GM19397 (cell line): ENCODE results near the gene CRBN.

Experiments used
- ATAC-seq: cut with Tn5 transposase; IDR thresholded peaks from one replicate; pipeline ENCODE4 v1.9.1; 2021; ENCODE audit warnings: mild to moderate bottlenecking, moderate library complexity; ENCODE audit not compliant: unreplicated experiment

Gene CRBN

DNA sequence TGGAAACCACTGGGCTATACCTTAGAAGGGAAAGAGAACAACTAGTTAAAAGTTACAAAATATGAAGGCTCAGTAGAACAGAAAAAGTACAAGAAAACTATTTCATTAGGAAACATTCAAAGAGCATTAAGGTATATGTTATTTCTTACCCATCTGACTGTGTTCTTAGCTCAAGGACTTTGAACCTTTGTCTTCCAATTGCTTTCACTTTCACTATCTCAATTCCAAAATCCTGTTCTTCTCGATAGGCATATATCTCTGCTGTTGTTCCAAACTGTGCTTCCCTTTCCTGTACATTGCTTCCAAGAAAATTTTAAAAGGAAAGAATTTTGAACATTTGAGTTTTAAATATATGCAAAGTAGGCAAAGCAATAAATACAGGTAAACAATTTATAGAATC is 6.9 kb downstream of the CRBN start:
- no peak for ATAC-seq

DNA sequence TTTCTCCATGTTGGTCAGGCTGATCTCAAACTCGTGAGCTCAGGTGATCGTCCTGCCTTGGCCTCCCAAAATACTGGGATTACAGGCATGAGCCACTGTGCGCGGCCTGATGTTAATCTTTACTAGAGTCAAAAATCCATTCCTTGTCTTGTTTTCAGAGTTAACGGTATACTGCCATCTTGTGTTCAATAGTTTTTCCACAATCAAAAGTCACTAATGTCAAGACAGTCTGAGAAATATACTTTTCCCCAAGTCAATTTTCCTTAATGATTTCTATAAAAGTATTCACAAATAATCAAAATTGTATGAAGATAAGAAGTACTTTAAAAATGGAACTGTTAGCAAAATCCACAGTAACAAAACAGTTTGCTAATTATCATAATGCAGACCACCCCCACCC is 8.5 kb downstream of the CRBN start:
- ATAC-seq: no peak

DNA sequence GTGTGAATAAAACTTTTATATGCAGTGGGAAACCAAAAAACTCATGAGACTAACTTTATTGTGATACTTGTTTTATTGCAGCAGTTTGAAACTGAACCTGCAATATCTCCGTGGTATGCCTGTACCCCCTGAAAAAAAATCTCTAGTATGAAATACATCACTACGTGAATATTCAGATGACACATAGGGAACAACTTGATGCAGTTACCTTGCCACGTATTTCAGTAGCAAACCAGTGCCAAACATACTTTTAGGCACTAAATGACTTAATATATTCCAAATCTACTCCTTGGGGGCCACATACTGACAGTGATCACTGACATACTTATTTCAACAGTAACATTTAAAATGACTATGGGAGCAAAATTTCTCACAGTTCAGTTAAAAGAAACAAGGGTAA is 13.8 kb downstream of the CRBN start:
- no peak for ATAC-seq

DNA sequence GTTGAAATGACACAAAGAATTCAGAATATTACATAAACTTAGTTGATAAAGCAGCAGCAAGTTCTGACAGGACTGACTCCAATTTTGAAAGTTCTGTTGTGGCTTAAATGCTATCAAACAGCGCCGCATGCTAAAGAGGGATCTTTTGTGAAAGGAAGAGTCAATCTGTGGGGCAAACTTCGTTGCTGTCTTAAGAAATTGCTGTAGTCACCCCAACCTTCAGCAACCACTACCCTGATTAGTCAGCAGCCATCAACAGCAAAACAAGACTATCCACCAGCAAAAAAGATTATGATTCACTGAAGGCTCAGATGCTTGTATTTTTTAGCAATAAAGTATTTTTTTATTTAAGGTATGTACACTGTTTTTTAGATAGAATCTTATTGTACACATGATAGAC is 14.2 kb downstream of the CRBN start:
- ATAC-seq: no peak

DNA sequence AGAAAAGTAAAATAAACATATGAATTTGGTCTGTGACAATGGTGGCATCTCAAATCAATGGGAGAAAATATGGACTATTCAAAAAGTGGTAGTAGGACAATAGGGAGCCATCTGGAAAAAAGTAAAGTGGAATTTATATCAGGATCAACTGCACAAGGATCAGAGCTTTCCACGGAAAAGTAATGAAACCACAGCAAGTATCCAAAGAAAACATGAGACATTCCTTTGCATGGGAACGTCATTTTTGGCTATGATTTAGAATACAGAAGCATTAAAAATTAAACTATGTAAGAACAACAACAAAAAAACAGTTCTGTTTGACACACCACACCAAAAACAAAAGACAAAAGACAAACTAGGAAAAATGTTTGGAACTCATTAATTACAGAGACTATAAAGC is 18.7 kb downstream of the CRBN start:
- ATAC-seq: no peak

DNA sequence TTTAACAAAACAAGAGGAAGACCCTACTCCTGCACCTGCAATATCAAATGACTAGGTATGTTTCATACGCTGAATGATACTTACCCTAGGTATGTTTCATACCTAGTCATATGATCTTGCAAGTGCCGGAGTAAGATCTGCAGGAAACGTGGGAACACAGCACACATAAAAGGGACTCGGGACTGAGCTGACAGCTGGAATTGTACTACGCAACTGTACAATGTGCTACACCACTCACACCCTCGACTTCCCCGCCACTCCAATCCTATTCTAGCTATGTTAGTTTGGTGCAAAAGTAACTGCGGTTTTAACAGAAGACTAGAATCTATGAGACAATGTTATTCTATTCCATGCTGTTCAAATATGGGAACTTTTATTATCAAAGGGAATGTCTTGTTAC is 22.0 kb downstream of the CRBN start:
- no peak for ATAC-seq

DNA sequence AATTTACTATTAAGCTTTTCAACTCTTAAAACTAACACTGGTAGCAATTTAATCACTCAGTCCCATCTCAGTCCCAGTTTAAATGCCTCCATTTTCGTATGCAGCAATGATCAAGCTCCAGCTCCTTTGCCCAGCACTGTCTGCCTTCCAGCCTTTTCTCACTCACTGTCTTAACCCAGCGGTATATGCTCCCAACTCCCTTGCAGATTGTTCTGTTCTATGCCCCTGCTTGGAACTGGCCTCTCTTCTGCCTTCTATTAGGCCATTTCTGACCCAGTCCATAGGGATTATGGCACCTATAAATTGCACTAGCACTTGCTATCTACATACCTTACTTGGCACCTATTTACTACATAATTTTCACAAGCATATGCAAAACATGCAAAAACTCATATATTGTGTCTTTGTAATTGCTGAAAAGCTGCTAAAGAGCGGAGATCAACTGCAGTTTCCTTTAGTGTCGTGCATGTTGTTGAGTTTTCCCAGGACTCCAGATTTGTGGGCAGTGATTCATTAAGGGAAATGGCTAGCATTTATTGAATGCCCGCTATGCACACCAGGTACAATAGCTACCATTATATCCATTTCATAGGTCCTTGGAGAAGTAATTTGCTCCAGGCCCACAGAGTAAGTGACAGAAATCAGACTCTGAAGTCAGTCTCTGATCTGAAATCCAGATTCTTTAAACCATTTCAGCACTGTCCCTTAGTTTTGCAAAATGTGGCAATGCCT is 24.4 kb downstream of the CRBN start:
- ATAC-seq: no peak

DNA sequence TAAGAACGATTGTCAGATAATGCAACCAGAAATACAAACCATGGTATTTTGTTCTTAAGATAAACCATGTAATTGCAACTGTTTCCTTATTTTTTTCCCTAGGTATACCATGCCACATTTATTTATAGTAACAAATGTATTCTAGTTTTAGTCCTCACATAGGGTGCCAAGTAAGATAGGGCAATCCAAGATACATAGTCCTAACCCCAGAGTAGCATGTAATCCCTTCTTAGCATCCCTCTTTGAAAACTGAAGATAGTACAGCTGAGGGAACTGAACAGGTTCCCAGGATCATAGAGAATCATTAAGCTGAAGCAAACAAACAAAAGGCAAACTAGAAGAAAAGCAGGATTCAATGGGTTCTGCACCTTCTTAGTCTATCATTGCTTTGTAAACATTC is 28.0 kb downstream of the CRBN start:
- ATAC-seq: no peak

DNA sequence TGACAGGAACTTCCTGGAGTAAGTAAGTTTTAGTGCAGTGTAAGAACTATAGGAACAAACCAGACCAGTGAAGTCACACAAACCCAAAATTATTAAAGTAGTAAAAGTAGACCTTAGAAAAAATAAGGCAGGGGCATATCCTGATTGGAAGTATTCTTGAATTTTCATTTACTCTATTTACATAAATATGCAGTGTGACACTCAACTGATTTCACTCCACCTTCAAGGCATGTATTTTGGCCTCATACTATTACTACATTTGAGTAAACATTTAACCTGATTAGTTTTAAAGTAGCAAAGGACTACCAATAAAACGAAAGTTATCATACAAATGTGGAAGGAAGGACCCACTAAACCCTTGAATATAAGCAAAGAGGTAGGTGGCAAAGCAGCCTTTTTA is 29.9 kb downstream of the CRBN start:
- ATAC-seq: no peak

DNA sequence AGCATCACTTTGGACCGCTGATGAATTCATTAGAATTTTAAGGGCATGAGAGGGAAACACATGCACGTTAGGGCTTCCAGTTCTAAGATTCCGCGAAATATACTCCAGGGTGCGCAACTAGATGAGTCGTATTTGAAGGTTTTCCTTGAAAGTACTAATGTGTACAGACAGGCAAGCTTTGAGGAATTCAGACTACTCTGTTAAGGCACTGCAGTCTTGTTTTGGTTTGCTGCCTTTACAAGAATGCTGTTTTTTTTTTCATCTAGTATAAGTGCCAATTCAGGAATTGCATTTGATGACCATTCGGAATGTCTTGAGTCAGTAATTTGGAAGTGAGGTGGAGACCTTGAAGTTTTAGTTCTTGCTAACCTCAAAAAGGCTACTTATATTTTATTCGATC is 33.7 kb downstream of the CRBN start:
- ATAC-seq: no peak

DNA sequence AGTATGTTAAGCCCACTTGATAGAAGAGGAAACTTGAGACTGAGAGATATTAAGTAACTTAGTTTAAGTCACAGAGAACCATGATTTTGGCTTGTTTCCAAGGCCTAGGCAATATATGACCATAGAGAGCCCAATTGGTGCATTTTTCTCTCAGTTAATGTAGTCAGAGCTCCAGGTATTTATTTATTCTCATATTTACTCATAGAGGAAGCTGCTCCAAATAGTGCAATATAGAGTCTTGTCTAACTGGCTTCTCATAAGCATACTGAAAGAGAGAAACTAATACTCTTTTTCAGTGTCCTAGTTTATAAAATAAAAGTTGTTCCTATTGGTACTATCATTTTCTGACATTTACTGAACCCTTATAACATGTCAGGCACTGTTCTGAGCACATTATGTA is 37.6 kb downstream of the CRBN start:
- no peak for ATAC-seq

DNA sequence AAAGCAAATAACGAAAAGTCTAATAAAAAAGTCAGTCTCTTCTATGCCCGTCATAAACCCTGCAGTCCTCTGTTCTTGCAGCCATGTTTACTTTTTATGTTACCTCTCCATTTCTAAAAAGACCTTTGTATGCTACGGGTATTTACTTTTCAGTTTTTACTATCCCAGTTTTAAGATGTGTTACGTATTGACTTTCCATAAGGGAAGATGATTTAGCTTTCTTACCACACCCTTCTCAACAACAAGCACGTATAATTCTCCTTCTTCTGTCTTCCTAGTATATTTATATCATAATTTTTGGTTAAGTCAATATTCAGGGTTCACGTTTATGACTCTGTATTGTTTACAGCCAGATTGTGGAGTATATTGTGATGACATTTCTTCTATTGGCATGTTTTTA is 42.0 kb downstream of the CRBN start:
- ATAC-seq: no peak

DNA sequence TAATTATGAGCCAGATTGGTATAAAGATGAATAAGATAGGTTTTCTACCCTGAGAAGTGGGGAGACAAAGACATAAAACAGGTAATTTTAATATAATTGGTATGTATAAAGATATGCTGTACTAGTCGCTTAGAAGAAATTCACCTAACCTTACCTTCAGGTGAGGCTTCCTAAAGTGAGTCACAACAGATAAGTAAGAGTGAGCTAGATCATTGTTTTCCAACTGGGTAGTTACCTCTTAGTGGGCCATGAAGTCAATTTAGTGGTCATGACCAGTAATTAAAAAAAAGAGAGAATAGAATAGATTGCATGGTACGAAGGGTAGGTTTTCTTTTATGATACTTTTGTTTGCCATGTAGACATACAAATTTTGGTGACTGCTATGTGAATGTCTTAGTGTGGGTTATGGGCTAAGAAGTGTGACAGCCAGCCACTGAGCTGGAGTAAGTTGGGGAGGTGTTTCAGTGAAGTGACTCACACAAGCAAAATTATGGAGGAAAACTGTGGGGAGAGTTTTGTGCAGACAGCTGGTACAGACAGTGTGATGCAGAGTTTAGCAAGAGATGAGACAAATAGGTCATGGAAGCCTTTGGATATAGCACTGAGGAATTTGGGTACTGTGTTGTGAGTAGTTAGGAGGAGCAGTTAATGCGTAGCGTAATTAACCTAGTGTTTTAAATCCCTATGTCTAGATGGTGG is 44.6 kb downstream of the CRBN start:
- ATAC-seq: no peak

DNA sequence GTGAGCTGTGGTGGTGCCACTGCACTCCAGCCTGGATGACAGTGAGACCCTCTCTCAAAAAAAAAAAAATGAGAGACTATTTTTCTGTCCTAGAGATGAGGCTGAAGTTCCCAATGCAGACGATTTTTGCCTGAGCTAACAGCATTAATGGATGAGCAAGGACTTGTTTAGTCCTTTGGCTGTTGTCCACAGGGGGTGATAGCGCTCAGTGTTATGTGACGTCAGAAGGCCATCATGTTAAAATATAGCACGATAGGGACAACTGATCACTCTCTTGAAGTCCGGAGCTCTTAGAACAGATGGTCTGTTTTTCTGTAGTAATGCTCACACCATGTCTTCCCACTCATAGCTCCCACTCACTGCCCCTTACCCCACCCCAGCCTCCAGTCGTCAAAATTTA is 46.0 kb downstream of the CRBN start:
- ATAC-seq: no peak

DNA sequence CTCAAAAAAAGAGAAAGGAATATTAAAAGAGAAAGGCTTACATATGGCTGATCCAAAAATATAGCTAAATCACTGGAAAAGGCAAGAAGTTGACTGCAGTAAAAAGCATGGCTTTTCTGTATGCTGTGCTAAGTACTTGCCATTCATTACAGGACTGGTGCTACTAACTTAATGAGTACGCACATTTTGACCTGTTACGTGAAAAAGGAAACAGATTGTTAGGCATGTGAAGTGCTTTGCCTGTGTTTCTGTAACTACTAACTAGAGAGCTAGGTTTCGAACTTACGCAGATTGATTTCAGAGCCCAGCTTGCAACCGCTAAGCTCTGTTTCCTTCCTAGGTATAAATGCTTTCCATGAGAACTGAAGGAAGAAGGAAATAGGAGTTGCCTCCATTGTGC is 49.9 kb downstream of the CRBN start:
- ATAC-seq: no peak

DNA sequence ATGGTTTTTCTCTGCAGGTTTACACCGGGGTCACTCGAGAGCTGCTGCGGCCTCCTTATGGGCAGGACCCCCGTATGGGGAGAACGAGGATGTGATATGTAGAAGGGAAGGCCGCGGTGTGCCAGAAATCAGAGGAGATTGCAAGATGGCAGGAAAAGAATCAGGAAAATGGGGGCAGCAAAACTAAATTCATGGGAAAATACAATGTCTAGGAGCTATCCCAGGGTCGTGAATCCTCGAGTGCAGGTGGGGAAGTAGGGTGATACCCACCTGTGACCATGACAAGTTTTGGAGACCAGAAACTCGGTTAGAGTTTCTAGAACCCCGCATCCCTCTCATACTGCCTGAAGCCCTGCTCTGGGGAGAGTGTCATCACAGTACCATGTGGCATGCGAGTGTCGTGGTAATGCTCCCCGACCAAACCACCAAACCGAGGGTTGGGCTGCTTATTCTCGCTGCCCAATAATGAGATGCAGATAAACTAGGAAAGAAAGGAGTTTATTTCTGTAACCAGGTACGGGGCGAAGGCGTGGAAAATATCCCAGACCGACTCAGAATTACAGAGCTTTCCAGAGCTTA is 52.0 kb downstream of the CRBN start:
- no peak for ATAC-seq

DNA sequence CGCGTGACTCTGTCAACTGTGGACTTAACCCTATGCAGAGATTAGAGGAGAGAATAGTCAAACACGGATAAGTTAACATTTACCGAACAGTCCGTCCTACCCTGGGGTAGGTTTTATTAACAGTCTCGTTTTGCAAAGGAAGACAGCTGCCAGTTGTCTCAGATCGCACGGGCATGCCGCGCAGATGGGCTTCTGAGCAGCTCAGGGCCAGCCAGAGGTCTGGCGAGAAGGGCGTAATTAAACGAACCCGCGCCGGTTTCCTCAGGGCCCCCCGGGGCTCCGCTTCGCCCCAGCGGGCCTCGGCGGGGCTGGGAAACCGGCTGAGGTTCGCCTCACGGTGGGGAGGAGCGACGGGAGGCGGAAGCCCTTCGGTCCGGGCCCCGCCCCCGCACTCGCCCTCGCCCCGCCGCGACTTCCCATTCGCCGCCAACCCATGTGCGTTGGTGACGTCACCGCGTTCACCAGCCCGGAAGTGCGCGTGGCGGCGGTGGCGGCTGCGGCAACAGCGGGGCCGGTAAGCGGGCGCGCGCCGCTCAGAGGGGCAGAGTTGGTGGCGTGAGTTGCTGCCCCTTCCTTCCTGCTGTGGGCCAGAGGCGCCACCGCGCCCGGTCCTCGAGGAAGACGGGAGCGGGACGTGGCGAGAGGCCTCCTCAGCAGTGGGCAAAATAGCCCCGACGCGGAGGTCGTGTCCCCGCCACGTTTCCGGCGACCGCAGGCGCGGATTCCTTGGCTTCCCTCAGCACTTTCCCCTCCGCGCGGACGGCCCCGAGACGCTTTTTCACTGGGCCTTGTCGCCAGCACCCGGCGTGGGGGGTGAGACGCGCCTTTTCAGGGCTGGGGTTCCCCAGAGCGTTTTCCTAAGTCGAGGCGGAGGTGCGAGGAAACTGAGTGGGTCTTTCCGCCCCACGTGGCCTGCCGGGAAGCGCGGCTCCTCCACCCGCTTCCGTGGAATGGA is 52.7 kb downstream of the CRBN start, which contains the start of gene TRNT1:
TRNT1 (plus strand) TSS at position 464 of the 955 bp plus-strand sequence. CDS start 2,101 bp downstream, outside the sequence.
- ATAC-seq: peak; percentile 98

DNA sequence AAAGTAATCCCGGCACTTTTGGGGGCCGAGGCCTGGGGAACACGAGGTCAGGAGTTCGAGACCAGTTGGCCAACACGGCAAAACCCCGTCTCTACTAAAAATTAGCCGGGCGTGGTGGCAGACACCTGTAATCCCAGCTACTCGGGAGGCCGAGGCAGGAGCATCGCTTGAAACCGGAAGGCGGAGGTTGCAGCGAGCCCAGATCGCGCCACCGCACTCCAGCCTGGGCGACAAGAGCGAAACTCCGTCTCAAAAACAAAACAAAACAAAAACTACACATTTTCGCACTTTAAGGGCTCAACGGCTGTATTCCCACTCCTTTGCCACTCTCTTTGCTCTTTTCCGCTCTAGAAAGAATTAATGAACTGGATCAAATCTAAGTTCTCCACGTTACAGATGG is 53.5 kb downstream of the CRBN start:
- no peak for ATAC-seq

DNA sequence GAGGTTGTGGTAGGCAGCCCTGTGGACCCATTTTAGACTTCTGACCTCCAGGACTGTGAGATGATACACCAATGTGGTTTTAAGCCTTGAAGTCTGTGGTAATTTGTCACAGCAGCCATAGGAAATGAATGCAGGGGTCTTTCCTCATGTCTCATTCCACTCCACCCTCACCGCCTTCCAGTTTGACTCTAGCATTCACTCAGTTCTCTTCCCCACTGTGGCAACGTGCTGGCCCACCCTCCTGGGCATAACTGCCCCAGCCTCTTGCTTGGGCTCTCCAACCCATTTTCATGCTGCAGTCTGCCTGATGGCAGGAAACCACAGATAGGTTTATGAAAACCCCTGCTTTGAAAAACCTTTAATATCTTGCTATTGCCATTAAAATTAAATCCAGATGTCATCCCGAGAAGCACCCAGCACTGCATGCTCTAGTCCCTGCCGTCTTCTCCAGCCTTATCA is 60.1 kb downstream of the CRBN start:
- no peak for ATAC-seq

DNA sequence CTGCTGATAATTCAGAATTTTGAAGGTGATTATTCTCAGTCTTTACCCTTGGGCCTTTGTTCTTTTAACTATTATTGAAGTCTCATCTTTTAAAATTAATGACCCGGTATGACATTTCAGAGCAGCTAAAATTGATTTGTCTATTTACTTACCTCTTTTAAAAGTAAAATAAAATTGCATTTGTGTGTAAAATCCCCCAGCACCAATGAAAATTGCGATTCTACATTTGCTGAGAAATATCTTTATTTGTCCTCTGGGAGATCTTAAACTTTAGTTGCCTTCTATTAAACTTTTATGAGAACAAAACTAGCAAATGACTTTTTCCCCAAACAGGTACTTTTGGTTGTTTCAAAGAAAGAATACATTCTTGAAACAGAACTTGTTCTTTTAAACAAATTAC is 61.8 kb downstream of the CRBN start:
- ATAC-seq: no peak
